Endothelial cell of umbilical vein (primary cell): Measurements from ENCODE around the gene PLPPR3. TPM values are rescaled to one million over a fixed set of nuclear protein-coding genes. Genes with fewer than 3 reads are reported as not detected.

Source experiments
- BruUV-seq: library from RNA; stranded (reverse); fragments of 400-500 nt; replicated peaks from 2 replicates; lab custom pipeline; 2021; lab: Mats Ljungman, UMichigan
- CTCF ChIA-PET: fragments of 300-600, 350-600 bp; sonication (Branson Sonifier 250); formaldehyde crosslinking; loops from one replicate; lab custom pipeline; 2021; ENCODE audit warnings: antibody characterized with exemption, inconsistent platforms; lab: Charles Lee
- POLR2A ChIA-PET: fragments of 300-600, 350-600 bp; sonication (Branson Sonifier 250); formaldehyde crosslinking; loops from one replicate; lab custom pipeline; 2021; ENCODE audit warnings: antibody characterized with exemption, inconsistent platforms; lab: Charles Lee
- DNase-seq: peaks from one replicate; pipeline ENCODE4 v3.0.0-alpha.2; 2011; ENCODE audit warnings: low read depth, low spot score
- FAIRE-seq: peaks from 2 replicates; lab custom pipeline; 2011; peaks lifted over from hg19 to GRCh38; lab: Jason Lieb, UNC
- H2AFZ ChIP-seq: 2 replicates; pipeline ENCODE4 v1.6.0; 2012; ENCODE audit warnings: low read depth, low read length, control low read depth, inconsistent platforms
- H3K27ac ChIP-seq: 2 replicates; pipeline ENCODE4 v1.5.1; 2011; ENCODE audit warnings: low read depth, mild to moderate bottlenecking, control low read depth, low read length, moderate library complexity; ENCODE audit not compliant: insufficient read depth
- H3K27me3 ChIP-seq, 2 experiments: 2 replicates each; pipeline versions ENCODE4 v1.6.0 to v1.6.1; 2011; ENCODE audit warnings: low read length in 2 of 2, mixed read lengths in 1 of 2; ENCODE audit not compliant: control insufficient read depth in 2 of 2, insufficient read depth in 2 of 2
- H3K36me3 ChIP-seq, 2 experiments: 2 replicates in 1 of 2; 3 replicates in 1 of 2; pipeline ENCODE4 v1.5.1; 2011; ENCODE audit warnings: low read length in 2 of 2, mild to moderate bottlenecking in 1 of 2, moderate library complexity in 1 of 2; ENCODE audit not compliant: control insufficient read depth in 2 of 2, insufficient read depth in 2 of 2; ENCODE audit errors: extremely low read depth in 1 of 2
- H3K4me1 ChIP-seq: 3 replicates; pipeline ENCODE4 v1.5.1; 2011; ENCODE audit warnings: mild to moderate bottlenecking, low read length; ENCODE audit not compliant: control insufficient read depth, insufficient read depth; ENCODE audit errors: extremely low read depth
- H3K4me2 ChIP-seq: 2 replicates; pipeline ENCODE4 v1.6.1; 2011; ENCODE audit warnings: low read length, control low read depth, mixed read lengths; ENCODE audit not compliant: insufficient read depth
- H3K4me3 ChIP-seq, 3 experiments: fragments of 200-600 bp in 1 of 3; sonication (generic), shearing (Covaris generic) in 1 of 3; replicated peaks in 1 of 3; 2 replicates each; pipeline ENCODE4 v1.5.1; 2011 to 2016; ENCODE audit warnings: control low read depth in 3 of 3, low read length in 3 of 3, mild to moderate bottlenecking in 2 of 3, inconsistent platforms in 1 of 3, low read depth in 1 of 3, moderate library complexity in 1 of 3; ENCODE audit not compliant: insufficient read depth in 1 of 3
- H3K79me2 ChIP-seq: 2 replicates; pipeline ENCODE4 v1.6.0; 2012; ENCODE audit warnings: low read length, inconsistent platforms; ENCODE audit not compliant: control insufficient read depth, insufficient read depth
- H3K9ac ChIP-seq: replicated peaks from 2 replicates; pipeline ENCODE3; 2011; ENCODE audit warnings: low read length, control low read depth; ENCODE audit not compliant: insufficient read depth; ENCODE audit errors: extremely low read depth
- H3K9me1 ChIP-seq: replicated peaks from 3 replicates; pipeline ENCODE4 v1.6.0; 2011; ENCODE audit warnings: mild to moderate bottlenecking, low read length; ENCODE audit not compliant: control insufficient read depth, insufficient read depth; ENCODE audit errors: extremely low read depth
- H3K9me3 ChIP-seq: replicated peaks from 2 replicates; pipeline ENCODE4 v1.5.1; 2012; ENCODE audit warnings: low read length, inconsistent platforms; ENCODE audit not compliant: control insufficient read depth, insufficient read depth
- H4K20me1 ChIP-seq: replicated peaks from 2 replicates; pipeline ENCODE3; 2011; ENCODE audit warnings: mild to moderate bottlenecking, low read length; ENCODE audit not compliant: control insufficient read depth, insufficient read depth; ENCODE audit errors: extremely low read depth
- CTCF ChIP-seq, 2 donors: IDR thresholded peaks; 1 replicate in 1 of 2; 2 replicates in 1 of 2; pipeline ENCODE4 v1.5.1; 2011; ENCODE audit warnings: low read length in 2 of 2, mild to moderate bottlenecking in 2 of 2, moderate library complexity in 2 of 2, control low read depth in 1 of 2, inconsistent platforms in 1 of 2, low read depth in 1 of 2; ENCODE audit not compliant: insufficient read depth in 1 of 2; ENCODE audit errors: extremely low read depth in 1 of 2
- EZH2 ChIP-seq: IDR thresholded peaks from 2 replicates; pipeline ENCODE4 v1.6.1; 2012; ENCODE audit warnings: borderline replicate concordance, low read depth, mild to moderate bottlenecking, moderate library complexity, low read length, inconsistent platforms; ENCODE audit not compliant: severe bottlenecking
- FOS ChIP-seq: IDR thresholded peaks from 2 replicates; pipeline ENCODE4 v1.6.1; 2011; ENCODE audit warnings: mild to moderate bottlenecking, low read length, moderate library complexity, borderline replicate concordance; ENCODE audit not compliant: insufficient read depth
- GATA2 ChIP-seq: IDR thresholded peaks from 2 replicates; pipeline ENCODE4 v1.7.0; 2011; ENCODE audit warnings: low read depth, mild to moderate bottlenecking, moderate library complexity, mixed read lengths, low read length; ENCODE audit not compliant: insufficient read length, insufficient read depth
- JUN ChIP-seq: IDR thresholded peaks from 2 replicates; pipeline ENCODE4 v1.6.1; 2011; ENCODE audit warnings: borderline replicate concordance, low read depth; ENCODE audit not compliant: insufficient read length, insufficient read depth
- MYC ChIP-seq: IDR thresholded peaks from one replicate; pipeline ENCODE4 v1.6.1; 2011; ENCODE audit warnings: mild to moderate bottlenecking, low read depth, low read length
- POLR2A ChIP-seq: IDR thresholded peaks from 2 replicates; pipeline ENCODE4 v1.6.1; 2012; ENCODE audit warnings: low read depth, mild to moderate bottlenecking, control low read depth, low read length
- POLR2AphosphoS5 ChIP-seq: IDR thresholded peaks from 2 replicates; pipeline ENCODE4 v1.6.1; 2012; ENCODE audit warnings: low read depth, mild to moderate bottlenecking, control low read depth, low read length, moderate library complexity; ENCODE audit not compliant: insufficient read depth
- dilution Hi-C: fragments of 300-500 bp; cut with MboI; formaldehyde crosslinking; loops from one replicate; pipeline ENCODE4 v1.15.0; 2019; ENCODE audit warnings: low sequenced_read_pairs; ENCODE audit not compliant: extremely low pct_ligation_motif_present
- intact Hi-C: fragments of 100-400 bp; cut with micrococcal nuclease; formaldehyde crosslinking; loops from one replicate; pipeline ENCODE4 v1.10.0; 2022
- polyA plus RNA-seq, 4 experiments: library from polyadenylated mRNA; depleted of rRNA in 3 of 4; stranded (reverse) in 3 of 4; unstranded in 1 of 4; fragments of >200 nt; gene quantifications; 2 replicates each; pipeline versions ENCODE4 v1.2.1 to v1.2.3, GENCODE V29; 2011 to 2012; ENCODE audit warnings: missing spikeins in 1 of 4
- total RNA-seq: library from RNA; stranded (reverse); gene quantifications from 2 replicates; pipeline ENCODE4 v1.2.3, GENCODE V29; 2021
- TF ChIP-seq, protein P1 (sequence below): IDR thresholded peaks from 2 replicates; pipeline ENCODE4 v1.6.1; 2011; ENCODE audit not compliant: insufficient read depth, insufficient read length

PLPPR3 gene
- total and polyA plus RNA-seq, 2 donors (not counting 3 experiments of a cell fraction or from before 2014, with no cell fraction given): 1.1 to 1.2 TPM

GRCh38 chr19:765179-765738 lies 56.5 kb downstream of the PLPPR3 start:
- Histone ChIP-seq H4K20me1 (no peaks in the 10 kb centered on the region), H3K36me3 (no peaks in the 10 kb centered on the region), H3K9me3 (no peaks in the 10 kb centered on the region), H3K9me1 (no peaks in the 10 kb centered on the region), H3K27me3 (no peaks in the 10 kb centered on the region), H3K4me1 (no peaks in the 10 kb centered on the region), H3K4me3 (no peak overlapping the region), H3K9ac (no peak overlapping the region), H3K27ac (no peak overlapping the region), H3K79me2 (no peaks in the 10 kb centered on the region), H3K4me2 (no peak overlapping the region), H2AFZ (no peak overlapping the region)
- DNase-seq (no peak), FAIRE-seq (no peak)
- ChIA-PET POLR2A (no interaction called here), CTCF (no interaction called here)
- no TSS peak for BruUV-seq
- intact Hi-C loops (no loop called here), dilution Hi-C loops (no loop called here)
- TF ChIP-seq CTCF (IDR thresholded peaks at IDR 0.05; ENCODE audit: extremely low read depth in 1 of 2, insufficient read depth in 1 of 2, low read depth in 1 of 2, low read length in 2 of 2): no peak
- no peak for TF ChIP-seq MYC
- TF ChIP-seq FOS: no peak
- TF ChIP-seq EZH2: no peak
- no peak for TF ChIP-seq POLR2A
- TF ChIP-seq GATA2: no peak
- no peak for TF ChIP-seq JUN
- TF ChIP-seq, protein P1, sequence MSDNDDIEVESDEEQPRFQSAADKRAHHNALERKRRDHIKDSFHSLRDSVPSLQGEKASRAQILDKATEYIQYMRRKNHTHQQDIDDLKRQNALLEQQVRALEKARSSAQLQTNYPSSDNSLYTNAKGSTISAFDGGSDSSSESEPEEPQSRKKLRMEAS: no peak
- no peak for TF ChIP-seq POLR2AphosphoS5
